Immature natural killer cell (primary cell): ENCODE data around the gene SENP1. TPM values are rescaled to one million over a fixed set of nuclear protein-coding genes. Genes with fewer than 3 reads are reported as not detected.
"Not testable (repeated sequence)": the region's sequence is repeated elsewhere in the genome, so short reads cannot be mapped to it uniquely, and the experiment has no call there.

ENCODE experiments used
- DNase-seq, 3 donors: peaks; one replicate each; pipeline ENCODE4 v3.0.0; 2022; ENCODE audit warnings: mixed read lengths in 1 of 3
- H3K27ac Mint-ChIP-seq, 6 donors: one replicate each; pipeline ENCODE4 v1.8.0; 2020; ENCODE audit warnings: mixed read lengths in 6 of 6, mild to moderate bottlenecking in 5 of 6, inconsistent platforms in 4 of 6, moderate library complexity in 3 of 6
- H3K27me3 Mint-ChIP-seq, 3 donors: one replicate each; pipeline ENCODE4 v1.8.0; 2020 to 2021; ENCODE audit warnings: low read depth in 3 of 3, mild to moderate bottlenecking in 3 of 3, mixed read lengths in 3 of 3, moderate library complexity in 3 of 3, inconsistent platforms in 1 of 3
- H3K36me3 Mint-ChIP-seq, 3 donors: one replicate each; pipeline ENCODE4 v1.8.0; 2020; ENCODE audit warnings: mixed read lengths in 3 of 3, inconsistent platforms in 2 of 3, mild to moderate bottlenecking in 2 of 3
- H3K4me1 Mint-ChIP-seq, 2 donors: one replicate each; pipeline ENCODE4 v1.8.0; 2020; ENCODE audit warnings: inconsistent platforms in 2 of 2, mild to moderate bottlenecking in 2 of 2, mixed read lengths in 2 of 2, moderate library complexity in 1 of 2
- H3K4me3 Mint-ChIP-seq, 5 donors: one replicate each; pipeline ENCODE4 v1.8.0; 2020; ENCODE audit warnings: mild to moderate bottlenecking in 5 of 5, mixed read lengths in 5 of 5, inconsistent platforms in 3 of 5, moderate library complexity in 3 of 5
- H3K9me3 Mint-ChIP-seq, 6 donors: one replicate each; pipeline ENCODE4 v1.8.0; 2020; ENCODE audit warnings: mild to moderate bottlenecking in 6 of 6, mixed read lengths in 6 of 6, inconsistent platforms in 4 of 6, moderate library complexity in 3 of 6
- polyA plus RNA-seq, 3 donors: library from polyadenylated mRNA; unstranded; fragments of 300-500 nt; fragmentation: Illumina TruSeq; gene quantifications; one replicate each; pipeline ENCODE4 v1.2.3, GENCODE V29; 2021

Gene SENP1
- polyA plus RNA-seq, 3 donors from 2014 or later: 4.0 to 14.6 (median 8.5) TPM

GRCh38 chr12:48123169-48123568 is 17.3 kb upstream of the SENP1 start:
- no peak overlapping the region for H3K4me3 Mint-ChIP-seq
- H3K27me3 Mint-ChIP-seq: peaks cover 0 to 3% (median 2%) of the 10 kb centered on the region in 3 donors
- peaks cover 0 to 10% (median 4%) of the 10 kb centered on the region in 3 donors for H3K36me3 Mint-ChIP-seq
- no peaks in the 10 kb centered on the region for H3K9me3 Mint-ChIP-seq
- peaks cover 9 to 21% of the 10 kb centered on the region in 2 donors for H3K4me1 Mint-ChIP-seq
- H3K27ac Mint-ChIP-seq: no peak overlapping the region
- no peak for DNase-seq

GRCh38 chr12:48122065-48122834 is 16.4 kb upstream of the SENP1 start:
- Mint-ChIP-seq H3K36me3 (peaks cover 0 to 7% (median 4%) of the 10 kb centered on the region in 3 donors), H3K27me3 (peaks cover 0 to 3% (median 2%) of the 10 kb centered on the region in 3 donors), H3K4me3 (no peak overlapping the region), H3K4me1 (peaks cover 9 to 23% of the 10 kb centered on the region in 2 donors), H3K9me3 (no peaks in the 10 kb centered on the region), H3K27ac (no peak overlapping the region)
- no peak for DNase-seq

GRCh38 chr12:48121522-48121921 is 15.6 kb upstream of the SENP1 start:
- Mint-ChIP-seq H3K27ac (no peak overlapping the region), H3K27me3 (peaks cover 0 to 3% (median 2%) of the 10 kb centered on the region in 3 donors), H3K9me3 (no peaks in the 10 kb centered on the region), H3K4me3 (no peak overlapping the region), H3K4me1 (peaks cover 9 to 23% of the 10 kb centered on the region in 2 donors), H3K36me3 (peaks cover 0 to 5% (median 4%) of the 10 kb centered on the region in 3 donors)
- no peak for DNase-seq

GRCh38 chr12:48119834-48120195 is 13.9 kb upstream of the SENP1 start:
- H3K9me3 Mint-ChIP-seq: no peaks in the 10 kb centered on the region
- H3K27ac Mint-ChIP-seq: peak overlapping the region in 1 of 6 donors; percentile 60
- DNase-seq: no peak
- H3K4me3 Mint-ChIP-seq: peak overlapping the region; percentile 32 to 94 (median 85)
- peaks cover 9 to 23% of the 10 kb centered on the region in 2 donors for H3K4me1 Mint-ChIP-seq
- H3K36me3 Mint-ChIP-seq: no peaks in the 10 kb centered on the region
- H3K27me3 Mint-ChIP-seq: peaks cover 0 to 4% (median 3%) of the 10 kb centered on the region in 3 donors

DNA sequence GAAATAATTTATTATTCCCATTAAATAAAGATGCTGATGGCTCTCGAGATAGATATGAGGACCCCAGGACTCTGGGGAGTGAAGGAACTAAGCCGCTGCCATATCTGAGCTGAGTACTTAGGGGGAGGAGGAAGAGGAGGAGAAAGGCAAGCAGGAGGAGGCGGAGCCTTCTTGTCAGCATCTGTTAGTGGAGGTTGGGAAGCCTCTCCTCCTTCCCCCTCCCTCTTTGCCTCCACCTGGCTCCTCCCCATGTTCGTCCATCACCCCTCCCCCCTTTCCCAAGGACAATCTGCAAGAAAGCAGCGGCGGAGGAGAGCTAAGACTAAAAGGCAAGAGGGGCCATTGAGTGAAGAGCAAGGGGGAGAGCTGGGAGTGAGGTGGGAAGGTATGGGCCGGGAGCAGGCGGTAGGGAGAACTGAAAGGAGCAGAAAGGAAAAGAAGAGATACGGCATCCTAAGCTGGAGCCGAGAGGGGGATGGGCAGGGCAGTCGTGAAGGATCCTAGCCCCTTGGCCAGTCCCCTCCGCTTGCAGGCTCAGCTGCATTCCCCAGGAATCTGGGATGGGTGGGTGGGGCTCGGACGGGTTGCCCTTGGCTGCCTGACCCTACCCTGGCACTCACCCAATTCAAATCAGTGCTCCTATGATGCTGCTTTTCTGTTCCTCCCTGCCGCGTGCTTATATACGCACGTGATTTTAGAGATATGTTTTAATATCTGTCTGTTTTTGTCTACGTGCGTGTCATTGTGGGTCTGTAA is 13.4 kb upstream of the SENP1 start, which contains the start of gene PFKM:
PFKM (plus strand) TSS at position 287 of the 756 bp plus-strand sequence. CDS start 3,411 bp downstream, outside the sequence.
- Mint-ChIP-seq H3K36me3 (no peaks in the 10 kb centered on the region), H3K9me3 (no peaks in the 10 kb centered on the region), H3K27me3 (peaks cover 0 to 4% (median 3%) of the 10 kb centered on the region in 3 donors), H3K4me1 (peaks cover 9 to 23% of the 10 kb centered on the region in 2 donors), H3K4me3 (peak within 1 kb of the TSS; percentile 82 to 94 (median 85)), H3K27ac (peak within 1 kb of the TSS in 4 of 6 donors; percentile 10 to 60 (median 48))
- peak; percentile 22 to 33 (median 31) for DNase-seq

- DNase-seq: no peak
- peaks cover 0 to 4% (median 3%) of the 10 kb centered on the region in 3 donors for H3K27me3 Mint-ChIP-seq
- H3K27ac Mint-ChIP-seq: peak overlapping the region in 2 of 6 donors; percentile 43 to 60
- peak overlapping the region; percentile 82 to 94 (median 85) for H3K4me3 Mint-ChIP-seq
- H3K36me3 Mint-ChIP-seq: no peaks in the 10 kb centered on the region
- H3K9me3 Mint-ChIP-seq: no peaks in the 10 kb centered on the region
- H3K4me1 Mint-ChIP-seq: peaks cover 9 to 23% of the 10 kb centered on the region in 2 donors
These were observed 12.5 kb upstream of the SENP1 start for GRCh38 chr12:48118284-48118871.

DNA sequence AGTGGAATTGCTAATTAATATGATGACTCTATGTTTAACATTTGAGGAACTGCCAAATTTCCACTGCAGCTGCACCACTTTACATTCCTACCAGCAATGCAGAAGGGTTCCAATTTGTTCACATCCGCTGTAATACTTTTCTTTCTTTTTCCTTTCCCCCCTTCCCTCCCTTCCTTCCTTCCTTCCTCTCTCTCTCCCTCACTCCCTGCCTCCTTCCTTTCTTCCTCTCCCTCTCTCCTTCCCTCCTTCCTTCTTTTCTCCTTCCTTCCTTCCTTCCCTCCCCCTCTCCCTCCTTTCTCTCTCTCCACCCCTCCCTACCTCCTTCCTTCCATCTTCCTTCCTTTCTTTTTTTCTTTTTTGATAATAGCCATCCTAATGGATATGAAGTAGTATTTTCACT is 10.1 kb upstream of the SENP1 start:
- Mint-ChIP-seq H3K4me1 (peaks cover 9 to 23% of the 10 kb centered on the region in 2 donors), H3K27me3 (peaks cover 0 to 4% (median 3%) of the 10 kb centered on the region in 3 donors), H3K27ac (no peak overlapping the region), H3K36me3 (no peaks in the 10 kb centered on the region), H3K9me3 (no peaks in the 10 kb centered on the region), H3K4me3 (no peak overlapping the region)
- DNase-seq: no peak

DNA sequence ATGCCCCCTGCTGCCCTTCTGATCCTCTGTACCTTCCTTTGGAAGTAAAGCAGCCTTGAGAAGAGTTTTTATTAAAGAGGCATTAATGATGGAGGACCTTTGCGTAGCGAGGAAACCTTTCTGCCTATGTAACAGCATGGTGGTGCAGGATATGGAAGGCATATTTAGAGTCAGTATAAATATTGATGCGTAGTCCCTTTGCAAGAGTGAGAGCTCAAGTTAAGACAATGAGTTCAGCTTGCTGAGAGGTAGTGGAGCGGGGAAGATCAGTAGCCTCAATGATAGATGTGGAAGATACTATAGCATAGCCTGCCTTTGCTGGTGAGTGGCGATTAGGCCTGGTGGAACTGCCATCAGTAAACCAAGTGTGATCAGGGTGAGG is 5.4 kb upstream of the SENP1 start:
- DNase-seq, H3K36me3 Mint-ChIP-seq, H3K4me3 Mint-ChIP-seq, H3K9me3 Mint-ChIP-seq, H3K27ac Mint-ChIP-seq, H3K27me3 Mint-ChIP-seq: not testable (repeated sequence)
- H3K4me1 Mint-ChIP-seq: peaks cover 11 to 14% of the 10 kb centered on the region in 2 donors

DNA sequence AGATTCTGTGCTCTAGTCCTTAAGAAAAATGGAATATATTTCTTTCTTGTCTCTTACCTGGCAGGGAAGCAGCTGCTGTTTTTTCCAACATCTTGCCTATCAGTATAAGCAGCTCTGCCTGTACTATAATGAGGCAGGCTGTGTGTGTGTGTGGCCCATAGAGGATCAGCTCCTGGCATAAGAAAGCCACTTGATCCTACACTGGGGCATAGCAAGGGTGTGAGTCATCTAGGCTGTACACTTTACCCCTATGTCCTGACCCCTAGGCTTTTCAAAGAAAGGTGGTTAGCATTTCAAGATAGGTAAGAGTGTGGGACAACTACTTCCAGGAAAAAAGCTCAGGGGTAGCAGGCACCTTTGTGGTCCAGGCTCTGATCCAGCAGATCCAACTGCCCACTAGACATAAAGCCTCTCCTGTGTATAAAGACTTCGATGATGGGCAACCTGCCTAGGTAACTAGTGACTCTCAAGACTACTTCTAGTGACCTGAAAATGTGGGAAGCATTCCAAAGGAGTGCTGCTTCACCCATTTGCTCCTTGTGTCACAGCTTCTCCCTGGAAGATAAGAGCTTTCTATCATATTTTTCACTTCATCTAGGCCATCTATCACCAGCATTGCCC is 4.9 kb upstream of the SENP1 start:
- no peak for DNase-seq
- no peak overlapping the region for H3K27ac Mint-ChIP-seq
- H3K4me3 Mint-ChIP-seq: no peak overlapping the region
- H3K27me3 Mint-ChIP-seq: peaks cover 3 to 10% (median 5%) of the 10 kb centered on the region in 3 donors
- no peaks in the 10 kb centered on the region for H3K36me3 Mint-ChIP-seq
- H3K4me1 Mint-ChIP-seq: peaks cover 13 to 18% of the 10 kb centered on the region in 2 donors
- no peaks in the 10 kb centered on the region for H3K9me3 Mint-ChIP-seq

GRCh38 chr12:48109424-48109823 is 3.5 kb upstream of the SENP1 start:
- peaks cover 23 to 29% of the 10 kb centered on the region in 2 donors for H3K4me1 Mint-ChIP-seq
- peaks cover 7 to 16% (median 12%) of the 10 kb centered on the region in 3 donors for H3K27me3 Mint-ChIP-seq
- no peaks in the 10 kb centered on the region for H3K9me3 Mint-ChIP-seq
- H3K4me3 Mint-ChIP-seq: no peak overlapping the region
- peak overlapping the region in 1 of 6 donors; percentile 35 for H3K27ac Mint-ChIP-seq
- DNase-seq: no peak
- no peaks in the 10 kb centered on the region for H3K36me3 Mint-ChIP-seq

DNA sequence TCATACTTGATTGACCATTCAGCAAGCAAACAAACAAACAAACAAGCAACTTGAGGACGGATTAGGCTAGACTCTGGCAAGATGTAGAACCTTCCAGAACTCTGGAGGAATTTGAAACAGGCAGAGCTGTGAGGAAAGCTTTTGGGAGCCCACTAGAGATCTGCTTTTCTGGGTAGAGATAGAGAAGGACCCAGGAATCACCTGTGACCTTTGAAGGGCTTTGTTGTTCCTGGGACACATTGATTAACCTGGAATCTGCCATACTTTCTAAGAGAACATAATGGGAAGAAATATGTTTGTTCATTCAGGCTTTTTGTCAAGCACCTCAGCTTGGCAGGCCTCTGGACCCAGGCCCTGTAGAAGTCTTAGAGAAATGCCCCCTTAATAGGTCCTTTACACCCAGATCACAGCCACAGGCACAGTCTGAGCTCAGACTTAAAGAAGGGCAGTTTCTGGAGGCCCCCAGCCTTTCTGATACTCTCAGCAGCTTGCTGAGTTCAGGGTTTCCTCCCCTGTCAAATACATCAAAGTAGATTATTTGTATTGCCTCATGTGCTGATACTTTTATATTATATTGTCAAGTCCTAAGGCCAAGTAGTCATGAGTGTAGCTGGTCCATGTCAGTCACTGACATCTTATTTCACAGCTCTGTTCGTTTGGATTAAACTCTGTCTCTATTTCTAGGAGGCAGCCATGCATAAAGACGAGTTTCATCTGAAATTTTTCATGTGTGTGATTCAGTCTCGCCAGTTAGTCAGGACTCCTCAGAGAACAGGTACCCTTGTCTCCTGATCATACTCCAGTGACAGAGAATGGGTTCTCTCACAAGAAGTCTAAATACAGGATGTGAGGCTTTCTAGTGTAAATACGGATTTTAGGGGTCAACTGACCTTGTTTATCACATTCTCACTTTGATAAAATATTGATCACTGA is 1.1 kb upstream of the SENP1 start:
- Mint-ChIP-seq H3K36me3 (no peaks in the 10 kb centered on the region), H3K27ac (peak overlapping the region; percentile 93 to 98 (median 98)), H3K9me3 (no peaks in the 10 kb centered on the region), H3K4me1 (peaks cover 32 to 44% of the 10 kb centered on the region in 2 donors), H3K27me3 (peaks cover 7 to 16% (median 13%) of the 10 kb centered on the region in 3 donors), H3K4me3 (peak overlapping the region; percentile 87 to 98 (median 94))
- no peak for DNase-seq

DNA sequence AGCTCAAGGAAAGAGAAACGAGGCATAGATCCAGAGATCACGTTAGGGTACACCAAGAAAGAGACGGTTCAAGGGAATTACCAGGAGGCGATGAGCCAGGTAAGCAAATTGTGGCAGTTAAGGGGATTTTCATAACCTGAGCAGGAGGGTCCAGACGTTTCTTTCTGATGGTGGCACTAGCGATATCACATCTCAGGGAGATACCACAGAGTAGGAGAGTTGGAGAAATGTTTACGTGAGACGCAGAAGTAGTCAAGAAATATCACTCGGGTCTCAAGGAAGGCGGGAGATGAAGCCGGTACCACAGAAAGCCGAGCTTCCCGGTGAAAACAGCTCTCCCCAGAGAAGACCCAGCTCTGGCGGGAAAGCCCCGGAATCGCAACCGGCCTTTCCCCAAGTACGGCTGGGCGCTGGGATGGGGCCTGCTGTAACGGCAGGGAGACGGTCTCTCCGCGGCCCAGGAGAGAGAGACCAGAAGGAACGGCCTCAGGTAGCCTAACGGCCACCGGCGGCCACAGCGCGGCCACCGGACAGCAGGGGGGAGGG is 485 bp downstream of the SENP1 start:
- DNase-seq: peak in 1 of 3 donors; percentile 47
- H3K4me1 Mint-ChIP-seq: peaks cover 32 to 44% of the 10 kb centered on the region in 2 donors

More for the DNA sequence above, 485 bp downstream of the SENP1 start:
- Mint-ChIP-seq H3K27me3 (peaks cover 7 to 16% (median 13%) of the 10 kb centered on the region in 3 donors), H3K4me3 (peak overlapping the region; percentile 87 to 98 (median 94)), H3K36me3 (no peaks in the 10 kb centered on the region), H3K27ac (peak overlapping the region; percentile 93 to 97 (median 94)), H3K9me3 (no peaks in the 10 kb centered on the region)
